ENCODE data around the gene ANKRD9. TPM values are rescaled to one million over a fixed set of nuclear protein-coding genes. Genes with fewer than 3 reads are reported as not detected.

The ANKRD9 gene
- total and polyA plus RNA-seq, 8 donors = 5.3 to 357 (median 27.0) TPM

DNA sequence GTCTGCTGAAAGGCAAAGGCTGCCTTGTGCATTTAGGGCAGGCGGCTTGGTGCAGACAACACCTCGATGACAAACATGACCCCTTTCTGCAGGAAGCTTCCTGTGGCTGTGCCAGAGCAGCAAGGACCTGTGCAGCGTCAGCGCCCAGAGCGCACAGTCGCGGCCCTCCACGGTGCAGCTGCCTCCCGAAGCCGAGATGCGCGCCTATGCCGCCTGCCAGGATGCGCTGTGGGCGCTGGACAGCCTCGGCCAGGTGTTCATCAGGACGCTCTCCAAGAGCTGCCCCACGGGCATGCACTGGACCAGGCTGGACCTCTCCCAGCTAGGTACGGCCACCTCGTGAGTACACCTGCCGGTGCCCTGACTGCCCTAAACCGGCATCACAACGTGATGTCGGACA is 57.3 kb downstream of the ANKRD9 start:
- WGBS, 5 donors = 92 to 98% (median 96%) methylated on average over 23 to 24 of the region's 24 CpGs
- DNase-seq = no peak
- no peak for TF ChIP-seq POLR2A (IDR thresholded peaks at IDR 0.05)
- TF ChIP-seq POLR2AphosphoS5 (IDR thresholded peaks at IDR 0.05) = no peak
- no peak for TF ChIP-seq EP300 (IDR thresholded peaks at IDR 0.05)
- no peak for TF ChIP-seq CTCF (IDR thresholded peaks at IDR 0.05)

More for the DNA sequence above, 57.3 kb downstream of the ANKRD9 start:
- no peaks in the 10 kb centered on the region for H3K27me3 ChIP-seq
- no peaks in the 10 kb centered on the region for H3K9me3 ChIP-seq
- no peak overlapping the region for H3K4me3 ChIP-seq
- peaks cover 55 to 100% (median 98%) of the 10 kb centered on the region in 4 donors for H3K36me3 ChIP-seq
- intact Hi-C loops (cut with DNase I; ENCODE audit: low total_unique reads) = no loop called here
- no peak overlapping the region for H3K27ac ChIP-seq
- H3K4me1 ChIP-seq = no peaks in the 10 kb centered on the region

Small RNA genes within 50 kb of the gene (small RNA-seq; reads per million reads assigned to genes)
- 0 reads per million in 4 donors for gene MIR4309

Other genes starting within 250 kb of the ANKRD9 start
- 10 to 100 TPM; 10.7 to 46.9 (median 19.3) TPM for gene MOK, start 204.6 kb downstream of the ANKRD9 start, total RNA-seq
- 10 to 100 TPM in 1 of 3 donors, 1 to 10 TPM in 2; 4.2 to 13.2 (median 9.8) TPM for gene MOK, start 204.6 kb downstream of the ANKRD9 start, polyA plus RNA-seq
- 100 to 1,000 TPM in 1 of 5 donors, 10 to 100 TPM in 3, 1 to 10 TPM in 1; 8.8 to 116 (median 15.8) TPM for gene ZNF839, start 190.0 kb downstream of the ANKRD9 start, total RNA-seq
- gene ZNF839, start 190.0 kb downstream of the ANKRD9 start, polyA plus RNA-seq = 10 to 100 TPM in 1 of 3 donors, 1 to 10 TPM in 2; 5.5 to 10.2 (median 5.9) TPM
- 10 to 100 TPM in 3 of 5 donors, 1 to 10 TPM in 1, under 1 TPM in 1; 0.29 to 56.2 (median 13.8) TPM for gene CINP, start 146.9 kb downstream of the ANKRD9 start, total RNA-seq
- gene CINP, start 146.9 kb downstream of the ANKRD9 start, polyA plus RNA-seq = 10 to 100 TPM; 38.7 to 65.5 (median 44.0) TPM
- gene TECPR2, start 146.8 kb downstream of the ANKRD9 start, total RNA-seq = 100 to 1,000 TPM in 1 of 5 donors, 10 to 100 TPM in 3, 1 to 10 TPM in 1; 9.8 to 110 (median 21.1) TPM
- gene TECPR2, start 146.8 kb downstream of the ANKRD9 start, polyA plus RNA-seq = 1 to 10 TPM; 2.6 to 5.9 (median 4.7) TPM
- 10 to 100 TPM in 3 of 5 donors, 1 to 10 TPM in 2; 8.0 to 60.7 (median 17.0) TPM for gene RCOR1, start 82.9 kb upstream of the ANKRD9 start, total RNA-seq
- 1 to 10 TPM; 4.9 to 8.2 (median 7.7) TPM for gene RCOR1, start 82.9 kb upstream of the ANKRD9 start, polyA plus RNA-seq

All from stomach (tissue), 9 donors.